Nephron (organoid): ENCODE measurements around the gene FIGNL1.

Experiments used
- H3K27ac Mint-ChIP-seq, 3 experiments: 2 replicates each; pipeline ENCODE4 v1.8.0; 2020; ENCODE audit warnings: mixed read lengths in 3 of 3, mild to moderate bottlenecking in 2 of 3, moderate library complexity in 1 of 3
- H3K27me3 Mint-ChIP-seq: 2 replicates; pipeline ENCODE4 v1.8.0; 2021; ENCODE audit warnings: low read depth, mild to moderate bottlenecking, moderate library complexity, mixed read lengths
- H3K36me3 Mint-ChIP-seq: 2 replicates; pipeline ENCODE4 v1.8.0; 2020; ENCODE audit warnings: low read depth, mixed read lengths
- H3K4me1 Mint-ChIP-seq: 2 replicates; pipeline ENCODE4 v1.8.0; 2020; ENCODE audit warnings: mixed read lengths
- H3K4me3 Mint-ChIP-seq, 3 experiments: 2 replicates each; pipeline ENCODE4 v1.8.0; 2020; ENCODE audit warnings: mild to moderate bottlenecking in 3 of 3, mixed read lengths in 3 of 3, moderate library complexity in 2 of 3
- H3K9me3 Mint-ChIP-seq: 2 replicates; pipeline ENCODE4 v1.8.0; 2020; ENCODE audit warnings: mixed read lengths
- TF ChIP-seq, protein P1 (sequence below), 3 experiments: fragments of 200-600 bp; sonication (generic); IDR thresholded peaks; one replicate each; pipeline ENCODE4 v1.5.0; 2021; ENCODE audit warnings: antibody characterized with exemption in 3 of 3; ENCODE audit not compliant: unreplicated experiment in 3 of 3

FIGNL1 gene

GRCh38 chr7:50492770-50493519 lies 42.8 kb upstream of the FIGNL1 start:
- Mint-ChIP-seq H3K9me3 (no peaks in the 10 kb centered on the region), H3K4me1 (peaks cover 10% of the 10 kb centered on the region), H3K4me3 (no peak overlapping the region), H3K36me3 (no peaks in the 10 kb centered on the region), H3K27ac (no peak overlapping the region), H3K27me3 (peaks cover 6% of the 10 kb centered on the region)
- TF ChIP-seq, protein P1, sequence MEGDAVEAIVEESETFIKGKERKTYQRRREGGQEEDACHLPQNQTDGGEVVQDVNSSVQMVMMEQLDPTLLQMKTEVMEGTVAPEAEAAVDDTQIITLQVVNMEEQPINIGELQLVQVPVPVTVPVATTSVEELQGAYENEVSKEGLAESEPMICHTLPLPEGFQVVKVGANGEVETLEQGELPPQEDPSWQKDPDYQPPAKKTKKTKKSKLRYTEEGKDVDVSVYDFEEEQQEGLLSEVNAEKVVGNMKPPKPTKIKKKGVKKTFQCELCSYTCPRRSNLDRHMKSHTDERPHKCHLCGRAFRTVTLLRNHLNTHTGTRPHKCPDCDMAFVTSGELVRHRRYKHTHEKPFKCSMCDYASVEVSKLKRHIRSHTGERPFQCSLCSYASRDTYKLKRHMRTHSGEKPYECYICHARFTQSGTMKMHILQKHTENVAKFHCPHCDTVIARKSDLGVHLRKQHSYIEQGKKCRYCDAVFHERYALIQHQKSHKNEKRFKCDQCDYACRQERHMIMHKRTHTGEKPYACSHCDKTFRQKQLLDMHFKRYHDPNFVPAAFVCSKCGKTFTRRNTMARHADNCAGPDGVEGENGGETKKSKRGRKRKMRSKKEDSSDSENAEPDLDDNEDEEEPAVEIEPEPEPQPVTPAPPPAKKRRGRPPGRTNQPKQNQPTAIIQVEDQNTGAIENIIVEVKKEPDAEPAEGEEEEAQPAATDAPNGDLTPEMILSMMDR (IDR thresholded peaks at IDR 0.05; ENCODE audit: unreplicated experiment in 3 of 3): no peak

DNA sequence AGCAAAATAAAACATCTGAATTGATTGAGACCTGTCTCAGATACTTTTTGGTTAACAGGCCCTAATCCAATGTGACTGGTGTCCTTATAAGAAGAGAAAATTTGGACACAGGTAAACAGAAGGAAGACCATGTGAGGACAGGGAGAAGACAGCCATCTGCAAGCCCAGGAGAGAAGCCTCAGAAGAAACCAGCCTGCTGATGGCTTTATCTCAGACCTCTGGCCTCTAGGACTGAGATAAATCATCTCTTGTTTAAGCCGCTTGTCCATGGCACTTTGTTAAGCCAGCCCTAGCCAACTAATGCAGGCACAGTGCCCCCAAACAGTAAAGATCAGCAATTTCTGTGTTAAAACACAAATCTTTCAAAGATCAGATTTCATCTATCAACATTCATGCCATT lies 41.8 kb upstream of the FIGNL1 start:
- peaks cover under 1% of the 10 kb centered on the region for H3K27me3 Mint-ChIP-seq
- TF ChIP-seq, protein P1 (IDR thresholded peaks at IDR 0.05; ENCODE audit: unreplicated experiment in 3 of 3): no peak
- H3K4me1 Mint-ChIP-seq: peaks cover 2% of the 10 kb centered on the region
- H3K36me3 Mint-ChIP-seq: no peaks in the 10 kb centered on the region
- H3K27ac Mint-ChIP-seq: no peak overlapping the region
- no peak overlapping the region for H3K4me3 Mint-ChIP-seq
- H3K9me3 Mint-ChIP-seq: no peaks in the 10 kb centered on the region

GRCh38 chr7:50491209-50491608 lies 41.1 kb upstream of the FIGNL1 start:
- TF ChIP-seq, protein P1 (IDR thresholded peaks at IDR 0.05; ENCODE audit: unreplicated experiment in 3 of 3): no peak
- Mint-ChIP-seq H3K4me3 (no peak overlapping the region), H3K27me3 (no peaks in the 10 kb centered on the region), H3K36me3 (no peaks in the 10 kb centered on the region), H3K27ac (no peak overlapping the region), H3K4me1 (no peaks in the 10 kb centered on the region), H3K9me3 (no peaks in the 10 kb centered on the region)

DNA sequence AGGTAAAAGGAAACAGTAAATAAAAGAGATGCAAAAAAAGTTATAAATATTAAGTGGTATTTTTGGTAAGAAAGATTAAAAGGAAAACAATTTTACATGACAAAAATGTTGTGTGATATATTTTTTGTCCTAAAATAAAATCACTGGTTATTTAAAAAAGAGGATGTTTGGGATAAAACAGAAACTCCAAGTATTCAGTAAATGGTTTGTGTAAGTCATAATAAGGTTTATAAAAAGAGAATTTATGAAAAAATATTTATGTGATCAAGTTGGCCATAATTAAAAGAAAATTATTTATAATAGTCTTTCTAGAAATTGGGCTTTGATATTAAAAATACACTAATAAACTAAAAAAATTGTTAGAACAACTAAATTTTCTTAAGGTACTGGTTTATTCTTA lies 38.2 kb upstream of the FIGNL1 start:
- no peaks in the 10 kb centered on the region for H3K36me3 Mint-ChIP-seq
- H3K4me3 Mint-ChIP-seq: no peak overlapping the region
- TF ChIP-seq, protein P1 (IDR thresholded peaks at IDR 0.05; ENCODE audit: unreplicated experiment in 3 of 3): no peak
- no peak overlapping the region for H3K27ac Mint-ChIP-seq
- H3K4me1 Mint-ChIP-seq: no peaks in the 10 kb centered on the region
- H3K9me3 Mint-ChIP-seq: no peaks in the 10 kb centered on the region
- no peaks in the 10 kb centered on the region for H3K27me3 Mint-ChIP-seq

DNA sequence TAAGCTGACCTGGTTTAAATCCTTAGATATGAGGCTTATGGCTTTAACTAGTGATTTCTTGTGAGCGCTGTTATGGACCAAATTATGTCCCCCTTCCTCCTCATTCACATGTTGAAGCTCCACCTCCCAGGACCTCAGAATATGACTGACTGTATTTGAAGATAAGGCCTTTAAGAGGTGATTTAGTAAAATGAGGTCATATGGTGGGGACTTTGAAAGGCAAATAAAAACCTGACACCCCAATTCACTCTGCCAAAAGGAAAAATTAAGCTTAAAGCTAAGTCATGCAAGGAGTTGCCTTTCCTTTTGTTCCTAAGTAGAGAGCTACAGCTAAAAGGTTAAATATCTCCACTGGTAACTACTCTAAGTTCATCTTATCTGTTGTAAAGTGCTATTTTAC lies 36.4 kb upstream of the FIGNL1 start:
- H3K9me3 Mint-ChIP-seq: no peaks in the 10 kb centered on the region
- H3K27ac Mint-ChIP-seq: no peak overlapping the region
- no peak overlapping the region for H3K4me3 Mint-ChIP-seq
- no peaks in the 10 kb centered on the region for H3K4me1 Mint-ChIP-seq
- no peaks in the 10 kb centered on the region for H3K27me3 Mint-ChIP-seq
- H3K36me3 Mint-ChIP-seq: no peaks in the 10 kb centered on the region
- TF ChIP-seq, protein P1 (IDR thresholded peaks at IDR 0.05; ENCODE audit: unreplicated experiment in 3 of 3): no peak

GRCh38 chr7:50481867-50482266 lies 31.7 kb upstream of the FIGNL1 start:
- H3K4me3 Mint-ChIP-seq: no peak overlapping the region

More at GRCh38 chr7:50481867-50482266, 31.7 kb upstream of the FIGNL1 start:
- TF ChIP-seq, protein P1 (IDR thresholded peaks at IDR 0.05; ENCODE audit: unreplicated experiment in 3 of 3): no peak
- Mint-ChIP-seq H3K36me3 (no peaks in the 10 kb centered on the region), H3K9me3 (no peaks in the 10 kb centered on the region), H3K27me3 (no peaks in the 10 kb centered on the region), H3K27ac (no peak overlapping the region), H3K4me1 (no peaks in the 10 kb centered on the region)
